AG04449 (cell line): ENCODE data around the gene TNNT2.

Source experiments
- CTCF ChIA-PET: fragments of 350-600 bp; formaldehyde crosslinking; extraction: SDS; loops from one replicate; lab custom pipeline; 2021; ENCODE audit warnings: antibody characterized with exemption; lab: Yijun Ruan, JAX
- POLR2A ChIA-PET: fragments of 400-600, 350-600 bp; formaldehyde crosslinking; extraction: SDS; loops from one replicate; lab custom pipeline; 2020; ENCODE audit warnings: antibody characterized with exemption, inconsistent platforms; lab: Yijun Ruan, JAX
- DNase-seq: peaks from one replicate; pipeline ENCODE4 v3.0.0-alpha.2; 2010; ENCODE audit warnings: low read depth, low spot score
- H3K4me3 ChIP-seq: 2 replicates; pipeline ENCODE4 v1.5.1; 2011; ENCODE audit warnings: low read depth, mild to moderate bottlenecking, control low read depth, low read length
- TF ChIP-seq, protein P1 (sequence below): IDR thresholded peaks from one replicate; pipeline ENCODE4 v1.5.1; 2011; ENCODE audit warnings: mild to moderate bottlenecking, moderate library complexity, low read length, control low read depth, inconsistent platforms; ENCODE audit not compliant: insufficient read depth; ENCODE audit errors: missing control alignments

TNNT2 gene

GRCh38 chr1:201414051-201414738, 36.7 kb upstream of the TNNT2 start:
- CTCF ChIA-PET = interaction anchor here (0.7 to 1.5 kb wide), 2 partner anchors 24 to 67 kb away, joined by 3 to 4 read pairs; no protein-coding TSS in a partner anchor
- no peak overlapping the region for H3K4me3 ChIP-seq
- DNase-seq = no peak
- POLR2A ChIA-PET = no interaction called here
- TF ChIP-seq, protein P1, sequence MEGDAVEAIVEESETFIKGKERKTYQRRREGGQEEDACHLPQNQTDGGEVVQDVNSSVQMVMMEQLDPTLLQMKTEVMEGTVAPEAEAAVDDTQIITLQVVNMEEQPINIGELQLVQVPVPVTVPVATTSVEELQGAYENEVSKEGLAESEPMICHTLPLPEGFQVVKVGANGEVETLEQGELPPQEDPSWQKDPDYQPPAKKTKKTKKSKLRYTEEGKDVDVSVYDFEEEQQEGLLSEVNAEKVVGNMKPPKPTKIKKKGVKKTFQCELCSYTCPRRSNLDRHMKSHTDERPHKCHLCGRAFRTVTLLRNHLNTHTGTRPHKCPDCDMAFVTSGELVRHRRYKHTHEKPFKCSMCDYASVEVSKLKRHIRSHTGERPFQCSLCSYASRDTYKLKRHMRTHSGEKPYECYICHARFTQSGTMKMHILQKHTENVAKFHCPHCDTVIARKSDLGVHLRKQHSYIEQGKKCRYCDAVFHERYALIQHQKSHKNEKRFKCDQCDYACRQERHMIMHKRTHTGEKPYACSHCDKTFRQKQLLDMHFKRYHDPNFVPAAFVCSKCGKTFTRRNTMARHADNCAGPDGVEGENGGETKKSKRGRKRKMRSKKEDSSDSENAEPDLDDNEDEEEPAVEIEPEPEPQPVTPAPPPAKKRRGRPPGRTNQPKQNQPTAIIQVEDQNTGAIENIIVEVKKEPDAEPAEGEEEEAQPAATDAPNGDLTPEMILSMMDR = no peak

DNA sequence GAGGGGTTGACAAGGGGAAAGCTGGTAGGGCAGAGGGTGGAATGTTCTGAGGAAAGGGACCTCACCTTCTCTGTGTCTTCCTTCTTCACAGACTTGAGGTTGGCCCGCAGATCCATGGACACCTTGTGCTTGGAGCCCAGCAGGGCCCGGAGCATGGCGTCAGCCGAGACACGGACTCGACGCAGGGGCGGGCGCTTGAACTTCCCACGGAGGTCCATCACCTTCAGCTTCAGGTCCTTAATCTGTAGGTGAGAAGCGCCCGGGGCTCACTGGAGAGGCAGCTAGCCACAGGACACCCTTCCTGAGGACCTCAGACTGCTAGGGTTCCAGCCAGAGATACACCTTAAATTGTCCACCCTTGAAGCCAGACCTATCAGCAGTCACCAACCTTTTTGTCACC, 33.8 kb upstream of the TNNT2 start:
- ChIA-PET CTCF (interaction anchor here (0.8 to 13.7 kb wide), 15 partner anchors 8 to 439 kb away, joined by 3 to 195 read pairs (median 9); no protein-coding TSS in a partner anchor), POLR2A (no interaction called here)

GRCh38 chr1:201409440-201409839, 32.0 kb upstream of the TNNT2 start:
- no peak overlapping the region for H3K4me3 ChIP-seq
- CTCF ChIA-PET = interaction anchor here (0.6 to 13.7 kb wide), 26 partner anchors 9 to 428 kb away, joined by 3 to 195 read pairs (median 4); partner anchors contain the start of gene TNNI1
- POLR2A ChIA-PET = interaction anchor here (0.7 to 1.2 kb wide), 2 partner anchors 25 to 39 kb away, joined by 3 to 5 read pairs; no protein-coding TSS in a partner anchor
- DNase-seq = no peak
- TF ChIP-seq, protein P1 = no peak

More for the DNA sequence above, 33.8 kb upstream of the TNNT2 start:
- TF ChIP-seq, protein P1 = no peak
- H3K4me3 ChIP-seq = no peak overlapping the region
- DNase-seq = no peak

GRCh38 chr1:201408834-201409200, 31.3 kb upstream of the TNNT2 start:
- POLR2A ChIA-PET = interaction anchor here (0.7 to 1.2 kb wide), 2 partner anchors 25 to 39 kb away, joined by 3 to 5 read pairs; no protein-coding TSS in a partner anchor
- H3K4me3 ChIP-seq = no peak overlapping the region
- CTCF ChIA-PET = interaction anchor here (0.7 to 13.7 kb wide), 25 partner anchors 8 to 428 kb away, joined by 3 to 195 read pairs (median 4); partner anchors contain the start of gene TNNI1
- DNase-seq = no peak
- TF ChIP-seq, protein P1 = no peak

GRCh38 chr1:201408176-201408833, 30.8 kb upstream of the TNNT2 start:
- no peak overlapping the region for H3K4me3 ChIP-seq
- peak; percentile 10 for DNase-seq
- TF ChIP-seq, protein P1 = peak; percentile 99
- POLR2A ChIA-PET = no interaction called here
- CTCF ChIA-PET = interaction anchor here (0.7 to 13.7 kb wide), 25 partner anchors 8 to 178 kb away, joined by 3 to 195 read pairs (median 7); partner anchors contain the start of gene TNNI1
